ENCODE measurements around the gene IFI16.

DNA sequence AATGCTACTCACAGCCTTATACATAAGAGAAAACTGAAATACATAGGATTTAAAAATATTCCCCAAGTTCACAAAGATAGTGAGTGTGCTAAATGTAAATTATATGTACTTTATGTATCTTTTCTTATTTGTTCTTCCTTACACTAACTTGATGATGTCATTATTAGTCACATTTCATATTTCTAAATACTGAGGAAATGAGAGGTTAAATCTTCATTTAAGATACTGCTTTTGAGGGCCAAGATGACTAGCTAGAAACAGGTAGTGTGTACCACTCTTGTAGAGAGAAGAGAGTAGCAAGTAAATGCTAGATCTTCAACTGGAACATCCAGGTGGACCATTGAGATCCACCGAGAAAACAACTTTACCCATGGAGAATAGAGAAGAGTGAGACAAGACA lies 48.5 kb upstream of the IFI16 start:
- no peak for TF ChIP-seq EP300 (IDR thresholded peaks at IDR 0.05; ENCODE audit: borderline replicate concordance in 1 of 2, control insufficient read depth in 1 of 2, low read depth in 2 of 2, low read length in 2 of 2)
- TF ChIP-seq ATF2 (IDR thresholded peaks at IDR 0.05; ENCODE audit: low read length) = no peak
